Loucy (cell line): Measurements from ENCODE around the gene SORBS1.

ENCODE experiments used
- H2AFZ ChIP-seq: fragments of 200-600 bp; sonication (generic); 2 replicates; pipeline ENCODE4 v1.6.0; 2016; ENCODE audit warnings: antibody characterized with exemption, mild to moderate bottlenecking, low read length, moderate library complexity
- H3F3A ChIP-seq: fragments of 200-600 bp; 2 replicates; pipeline ENCODE4 v1.6.0; 2016; ENCODE audit warnings: antibody characterized with exemption, low read depth, mild to moderate bottlenecking
- H3K27me3 ChIP-seq: fragments of 200-600 bp; sonication (generic); 2 replicates; pipeline ENCODE4 v1.6.1; 2014; ENCODE audit warnings: low read length, mild to moderate bottlenecking; ENCODE audit not compliant: insufficient read depth, poor library complexity, severe bottlenecking
- H3K36me3 ChIP-seq: fragments of 200-600 bp; sonication (generic); 2 replicates; pipeline ENCODE4 v1.6.1; 2016; ENCODE audit warnings: low read length; ENCODE audit not compliant: insufficient read depth
- H3K4me1 ChIP-seq: fragments of 200-600 bp; sonication (generic); 2 replicates; pipeline ENCODE4 v1.5.1; 2014; ENCODE audit warnings: low read length, mild to moderate bottlenecking; ENCODE audit not compliant: insufficient read depth, poor library complexity, severe bottlenecking
- H3K4me2 ChIP-seq: fragments of 200-600 bp; sonication (generic); 2 replicates; pipeline ENCODE4 v1.6.0; 2014; ENCODE audit warnings: antibody characterized with exemption, low read length, low read depth, mild to moderate bottlenecking; ENCODE audit not compliant: poor library complexity, severe bottlenecking
- H3K4me3 ChIP-seq: fragments of 200-600 bp; sonication (generic); 2 replicates; pipeline ENCODE4 v1.5.1; 2014; ENCODE audit warnings: low read length, mild to moderate bottlenecking, mixed read lengths; ENCODE audit not compliant: poor library complexity, severe bottlenecking
- H3K79me2 ChIP-seq: fragments of 200-600 bp; sonication (generic); 2 replicates; pipeline ENCODE4 v1.6.1; 2014; ENCODE audit warnings: low read length; ENCODE audit not compliant: insufficient read depth
- H3K9ac ChIP-seq: fragments of 200-600 bp; sonication (generic); 2 replicates; pipeline ENCODE4 v1.6.0; 2014; ENCODE audit warnings: mild to moderate bottlenecking, low read depth, low read length, moderate library complexity; ENCODE audit not compliant: poor library complexity, severe bottlenecking
- H3K9me2 ChIP-seq: fragments of 200-600 bp; sonication (generic); replicated peaks from 2 replicates; pipeline ENCODE4 v1.6.1; 2016; ENCODE audit warnings: low read depth, low read length, mixed read lengths
- H3K9me3 ChIP-seq: fragments of 200-600 bp; sonication (generic); 2 replicates; pipeline ENCODE4 v1.6.1; 2014; ENCODE audit warnings: mild to moderate bottlenecking, antibody characterized with exemption, low read length, low read depth; ENCODE audit not compliant: insufficient read depth
- H4K20me1 ChIP-seq: fragments of 200-600 bp; sonication (generic); 2 replicates; pipeline ENCODE4 v1.6.0; 2014; ENCODE audit warnings: antibody characterized with exemption, low read length, mild to moderate bottlenecking; ENCODE audit not compliant: insufficient read depth, poor library complexity, severe bottlenecking
- CTCF ChIP-seq: fragments of 200-600 bp; sonication (generic); conservative IDR thresholded peaks from 2 replicates; pipeline ENCODE4 v1.5.1; 2014; ENCODE audit warnings: mild to moderate bottlenecking, antibody characterized with exemption, low read length
- EZH2phosphoT487 ChIP-seq: fragments of 200-600 bp; IDR thresholded peaks from 2 replicates; pipeline ENCODE4 v1.6.1; 2018; ENCODE audit warnings: antibody characterized with exemption, mild to moderate bottlenecking, moderate library complexity, borderline replicate concordance

SORBS1 gene

GRCh38 chr10:95296764-95297163 lies 264.4 kb downstream of the SORBS1 start:
- H2AFZ ChIP-seq, result no peak overlapping the region
- no peaks in the 10 kb centered on the region for H4K20me1 ChIP-seq
- H3K4me3 ChIP-seq, result peak overlapping the region; percentile 78
- peaks cover 26% of the 10 kb centered on the region for H3F3A ChIP-seq
- no peaks in the 10 kb centered on the region for H3K27me3 ChIP-seq
- H3K36me3 ChIP-seq, result no peaks in the 10 kb centered on the region
- H3K9me2 ChIP-seq, result no peaks in the 10 kb centered on the region
- H3K4me2 ChIP-seq, result peak overlapping the region; percentile 94
- H3K79me2 ChIP-seq, result no peaks in the 10 kb centered on the region
- H3K4me1 ChIP-seq, result peaks cover 78% of the 10 kb centered on the region
- H3K9ac ChIP-seq, result peak overlapping the region; percentile 100
- no peaks in the 10 kb centered on the region for H3K9me3 ChIP-seq
- no peak for TF ChIP-seq EZH2phosphoT487
- no peak for TF ChIP-seq CTCF

DNA sequence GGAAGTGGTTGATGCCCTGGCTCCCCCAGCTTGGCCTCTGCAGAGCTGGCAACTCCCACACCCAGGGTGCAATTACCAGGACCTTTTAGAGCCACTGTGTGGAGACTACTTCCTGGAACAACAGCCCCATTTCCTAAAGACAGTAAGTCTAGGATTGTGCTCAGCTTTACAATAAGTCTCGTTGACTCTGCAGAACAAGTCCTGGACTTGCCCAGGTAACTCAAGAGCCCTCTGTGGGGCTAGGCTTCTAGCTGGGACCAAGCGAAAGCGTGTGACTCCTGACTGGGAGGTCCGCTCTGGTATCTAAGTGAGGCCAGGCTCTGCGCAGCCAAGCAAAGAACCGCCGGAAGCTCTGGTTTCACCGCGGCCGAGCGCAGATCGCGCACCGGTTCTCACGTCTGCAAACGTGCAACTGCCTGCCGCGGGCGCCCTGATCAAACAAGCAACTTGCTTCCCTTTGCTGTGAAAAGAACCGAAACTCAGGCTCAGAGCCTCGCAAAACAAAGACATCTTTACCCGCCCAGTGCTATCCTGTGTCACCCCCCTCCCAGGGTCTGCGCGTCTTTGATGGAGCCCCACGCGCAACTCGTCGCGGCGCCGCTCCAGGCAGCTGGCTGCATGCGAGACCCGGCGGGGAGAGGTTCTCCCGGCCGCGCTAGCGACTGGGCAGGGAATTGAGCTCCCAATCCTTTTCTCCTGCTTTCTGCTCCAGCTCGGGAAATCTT lies 266.0 kb downstream of the SORBS1 start:
- no peaks in the 10 kb centered on the region for H3K79me2 ChIP-seq
- no peaks in the 10 kb centered on the region for H3K9me2 ChIP-seq
- H3K4me1 ChIP-seq, result peaks cover 71% of the 10 kb centered on the region
- peak overlapping the region; percentile 100 for H3K9ac ChIP-seq
- H3K4me2 ChIP-seq, result peak overlapping the region; percentile 94
- H3K36me3 ChIP-seq, result no peaks in the 10 kb centered on the region
- no peaks in the 10 kb centered on the region for H4K20me1 ChIP-seq
- H3K4me3 ChIP-seq, result peak overlapping the region; percentile 78
- no peaks in the 10 kb centered on the region for H3K27me3 ChIP-seq
- H2AFZ ChIP-seq, result no peak overlapping the region
- H3K9me3 ChIP-seq, result no peaks in the 10 kb centered on the region
- H3F3A ChIP-seq, result peaks cover 26% of the 10 kb centered on the region
- no peak for TF ChIP-seq EZH2phosphoT487
- no peak for TF ChIP-seq CTCF

DNA sequence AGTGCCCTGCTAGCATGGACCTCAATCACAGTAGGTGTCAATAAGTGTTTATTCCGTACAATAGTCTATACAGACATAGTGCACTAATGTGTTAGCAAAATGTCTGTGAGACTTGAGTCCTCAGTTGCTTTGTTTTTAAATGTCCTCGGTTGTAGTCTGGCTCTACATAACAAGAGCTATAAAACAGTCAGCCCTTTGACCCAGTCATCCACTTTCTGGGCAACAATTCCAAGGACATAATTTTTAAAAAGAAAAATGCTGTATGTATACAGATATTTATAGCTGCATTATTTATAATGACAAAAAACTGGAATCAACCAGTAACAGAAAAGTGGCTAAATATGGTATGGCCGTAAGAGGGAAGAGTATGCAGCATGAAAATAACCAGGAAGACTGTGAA lies 267.5 kb downstream of the SORBS1 start:
- Histone ChIP-seq H3K27me3 (no peaks in the 10 kb centered on the region), H3F3A (peaks cover 26% of the 10 kb centered on the region), H3K9me3 (no peaks in the 10 kb centered on the region), H3K4me2 (peak overlapping the region; percentile 94), H3K9me2 (no peaks in the 10 kb centered on the region), H3K9ac (peak overlapping the region; percentile 100), H3K79me2 (no peaks in the 10 kb centered on the region), H3K4me1 (peaks cover 67% of the 10 kb centered on the region), H4K20me1 (no peaks in the 10 kb centered on the region), H3K36me3 (no peaks in the 10 kb centered on the region), H3K4me3 (peak overlapping the region; percentile 19), H2AFZ (no peak overlapping the region)
- TF ChIP-seq CTCF, result no peak
- TF ChIP-seq EZH2phosphoT487, result no peak
